Endodermal cell (in vitro differentiated cells): ENCODE results near the gene PMS1. TPM values are rescaled to one million over a fixed set of nuclear protein-coding genes. Genes with fewer than 3 reads are reported as not detected.

Source experiments
- DNase-seq: peaks from one replicate; pipeline ENCODE4 v3.0.0-alpha.2; 2017
- H3K27ac ChIP-seq: 2 replicates; pipeline ENCODE4 v1.5.1; 2013; ENCODE audit warnings: mild to moderate bottlenecking, low read depth, low read length, moderate library complexity
- H3K27me3 ChIP-seq: 2 replicates; pipeline ENCODE4 v1.6.1; 2013; ENCODE audit warnings: mild to moderate bottlenecking, low read length, moderate library complexity; ENCODE audit not compliant: insufficient read depth, control insufficient read depth, poor library complexity, severe bottlenecking
- H3K36me3 ChIP-seq: 2 replicates; pipeline ENCODE4 v1.7.0; 2013; ENCODE audit warnings: mild to moderate bottlenecking, low read length, moderate library complexity; ENCODE audit not compliant: control insufficient read depth, insufficient read depth
- H3K4me1 ChIP-seq: one replicate; pipeline ENCODE4 v1.7.0; 2013; ENCODE audit warnings: low read length; ENCODE audit not compliant: control insufficient read depth, insufficient read depth
- H3K4me3 ChIP-seq: 2 replicates; pipeline ENCODE4 v1.5.1; 2013; ENCODE audit warnings: mild to moderate bottlenecking, low read length, moderate library complexity
- H3K9ac ChIP-seq: 2 replicates; pipeline ENCODE4 v1.6.1; 2013; ENCODE audit warnings: mild to moderate bottlenecking, low read length, moderate library complexity; ENCODE audit not compliant: poor library complexity, severe bottlenecking; ENCODE audit errors: extremely low read depth
- H3K9me3 ChIP-seq: 2 replicates; pipeline ENCODE4 v1.6.1; 2013; ENCODE audit warnings: mild to moderate bottlenecking, low read length, moderate library complexity; ENCODE audit not compliant: control insufficient read depth
- H3K27ac Mint-ChIP-seq: 2 replicates; pipeline ENCODE4 v1.8.0; 2020; ENCODE audit warnings: mixed read lengths
- H3K27me3 Mint-ChIP-seq: 2 replicates; pipeline ENCODE4 v1.8.0; 2021; ENCODE audit warnings: mild to moderate bottlenecking, mixed read lengths; ENCODE audit not compliant: insufficient read depth
- H3K36me3 Mint-ChIP-seq: 2 replicates; pipeline ENCODE4 v1.8.0; 2020; ENCODE audit warnings: low read depth, mixed read lengths
- H3K4me1 Mint-ChIP-seq: 2 replicates; pipeline ENCODE4 v1.8.0; 2020; ENCODE audit warnings: mixed read lengths
- H3K4me3 Mint-ChIP-seq: 2 replicates; pipeline ENCODE4 v1.8.0; 2020; ENCODE audit warnings: mild to moderate bottlenecking, moderate library complexity, mixed read lengths
- H3K9me3 Mint-ChIP-seq: 2 replicates; pipeline ENCODE4 v1.8.0; 2020; ENCODE audit warnings: mild to moderate bottlenecking, mixed read lengths
- CTCF ChIP-seq: fragments of 200-600 bp; sonication (generic); conservative IDR thresholded peaks from 2 replicates; pipeline ENCODE4 v1.5.0; 2021; ENCODE audit warnings: antibody characterized with exemption, mild to moderate bottlenecking
- WGBS, 2 experiments: methylation state at CpG; one replicate each; pipeline versions ENCODE4 v1.1.5 to v1.1.7; 2013; ENCODE audit warnings: missing lambda C conversion rate in 2 of 2, mixed read lengths in 1 of 2; ENCODE audit not compliant: insufficient coverage in 1 of 2, insufficient read length in 1 of 2; 5-methylcytosine and 5-hydroxymethylcytosine counted together
- total RNA-seq, 2 donors: library from RNA; stranded (reverse); fragmentation: NEBNext Ultra II Directional in 1 of 2; extraction: Animal tissue kit (Norgen Biotek cat#: 25700) in 1 of 2; gene quantifications; 2 replicates in 1 of 2; 3 replicates in 1 of 2; pipeline ENCODE4 v1.2.1, GENCODE V29; 2021

Gene PMS1
- total RNA-seq, 2 donors from 2014 or later, result 51.9 to 61.5 TPM

GRCh38 chr2:189791338-189792042, 7.2 kb downstream of the PMS1 start:
- peaks cover 45% of the 10 kb centered on the region for H3K36me3 ChIP-seq
- H3K4me3 ChIP-seq, result no peak overlapping the region
- no peak overlapping the region for H3K27ac ChIP-seq
- no peaks in the 10 kb centered on the region for H3K4me1 ChIP-seq
- H3K9ac ChIP-seq, result no peak overlapping the region
- no peak overlapping the region for H3K4me3 Mint-ChIP-seq
- H3K9me3 Mint-ChIP-seq, result no peaks in the 10 kb centered on the region
- TF ChIP-seq CTCF, result no peak
- H3K9me3 ChIP-seq, result no peaks in the 10 kb centered on the region
- no peaks in the 10 kb centered on the region for H3K27me3 Mint-ChIP-seq
- peaks cover 10% of the 10 kb centered on the region for H3K4me1 Mint-ChIP-seq
- no peak for DNase-seq
- peaks cover 33% of the 10 kb centered on the region for H3K36me3 Mint-ChIP-seq
- no peak overlapping the region for H3K27ac Mint-ChIP-seq
- H3K27me3 ChIP-seq, result no peaks in the 10 kb centered on the region
- WGBS, 2 experiments, result 94 to 98% methylated on average over 7 to 12 of the region's 12 CpGs

- H3K27me3 Mint-ChIP-seq, result no peaks in the 10 kb centered on the region
- no peak overlapping the region for H3K4me3 ChIP-seq
- no peak overlapping the region for H3K4me3 Mint-ChIP-seq
- DNase-seq, result no peak
- H3K9me3 Mint-ChIP-seq, result no peaks in the 10 kb centered on the region
- no peak for TF ChIP-seq CTCF
- H3K9ac ChIP-seq, result no peak overlapping the region
- H3K27ac Mint-ChIP-seq, result no peak overlapping the region
- no CpG with 5 or more reads among the region's 1 CpG for WGBS, 2 experiments
- peaks cover 8% of the 10 kb centered on the region for H3K4me1 Mint-ChIP-seq
- H3K9me3 ChIP-seq, result no peaks in the 10 kb centered on the region
- H3K4me1 ChIP-seq, result no peaks in the 10 kb centered on the region
- no peak overlapping the region for H3K27ac ChIP-seq
- H3K36me3 Mint-ChIP-seq, result peaks cover 29% of the 10 kb centered on the region
- no peaks in the 10 kb centered on the region for H3K27me3 ChIP-seq
- H3K36me3 ChIP-seq, result peaks cover 67% of the 10 kb centered on the region
These were observed 10.1 kb downstream of the PMS1 start for GRCh38 chr2:189794310-189794709.

- TF ChIP-seq CTCF, result no peak
- no peaks in the 10 kb centered on the region for H3K4me1 ChIP-seq
- 92 to 98% methylated on average over 5 to 6 of the region's 6 CpGs for WGBS, 2 experiments
- H3K27ac ChIP-seq, result no peak overlapping the region
- no peaks in the 10 kb centered on the region for H3K27me3 Mint-ChIP-seq
- H3K4me3 Mint-ChIP-seq, result no peak overlapping the region
- no peaks in the 10 kb centered on the region for H3K27me3 ChIP-seq
- no peak overlapping the region for H3K9ac ChIP-seq
- no peak overlapping the region for H3K4me3 ChIP-seq
- no peak overlapping the region for H3K27ac Mint-ChIP-seq
- H3K36me3 Mint-ChIP-seq, result peaks cover 32% of the 10 kb centered on the region
- H3K9me3 Mint-ChIP-seq, result no peaks in the 10 kb centered on the region
- no peaks in the 10 kb centered on the region for H3K9me3 ChIP-seq
- no peaks in the 10 kb centered on the region for H3K4me1 Mint-ChIP-seq
- no peak for DNase-seq
- peaks cover 82% of the 10 kb centered on the region for H3K36me3 ChIP-seq
These were observed 13.7 kb downstream of the PMS1 start for GRCh38 chr2:189797902-189798301.
